DLD1 (cell line): Measurements from ENCODE around the gene SCLY.

Experiments
- in situ Hi-C: cut with HindIII; loops from 2 replicates; pipeline ENCODE4 v1.10.0; 2017; ENCODE audit warnings: low sequenced_read_pairs

The SCLY gene

GRCh38 chr2:238136820-238137537 lies 76.2 kb downstream of the SCLY start:
- in situ Hi-C loops = no loop called here

GRCh38 chr2:238137885-238138284 lies 77.1 kb downstream of the SCLY start:
- in situ Hi-C loops = no loop called here

DNA sequence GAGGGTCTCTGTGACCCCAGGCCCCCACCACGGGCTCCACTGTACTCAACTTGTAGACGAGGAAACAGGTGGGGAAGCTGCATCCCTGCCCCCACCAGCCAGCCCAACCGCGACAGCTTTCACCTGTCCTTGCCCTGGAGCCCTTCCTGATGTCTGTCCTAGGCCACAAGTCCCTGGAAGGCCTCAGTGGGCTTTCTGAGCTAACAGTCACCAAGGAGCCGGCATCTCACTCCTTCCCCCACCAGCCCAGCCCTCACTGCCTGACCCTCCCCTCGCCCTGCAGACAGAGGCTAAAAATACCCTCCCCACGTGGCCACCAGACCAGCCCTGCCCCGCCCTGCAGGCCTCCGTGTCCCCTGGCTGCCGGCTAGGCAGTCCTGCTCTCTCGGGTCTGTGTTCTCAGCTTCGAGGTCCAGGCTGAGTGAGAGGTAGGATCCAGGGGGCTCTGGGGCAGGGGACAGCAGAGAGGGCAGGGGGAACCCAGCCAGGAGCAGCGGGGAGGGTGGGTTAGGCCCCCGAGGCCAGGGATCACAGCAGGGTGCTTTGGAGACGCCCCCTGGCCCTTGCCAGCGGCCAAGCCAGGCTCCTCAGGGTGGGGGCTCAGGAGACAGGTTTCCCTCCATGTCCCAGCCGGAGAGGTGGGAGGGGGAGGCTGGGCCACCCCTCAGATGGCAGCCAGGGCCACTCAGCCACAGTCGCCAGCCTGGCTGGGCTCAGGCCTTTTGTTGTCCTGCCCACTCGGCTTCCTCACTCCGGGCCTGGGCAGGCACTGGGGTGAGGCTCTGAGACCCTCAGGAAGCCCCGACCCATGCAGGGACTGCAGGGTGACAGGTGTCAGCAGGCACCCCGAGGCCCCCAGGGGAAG lies 77.8 kb downstream of the SCLY start, which contains the start of gene KLHL30:
Gene KLHL30 (plus strand): TSS at position 338 of the 865 bp plus-strand sequence. CDS start 2,087 bp downstream, outside the sequence.
- in situ Hi-C loops = no loop called here

DNA sequence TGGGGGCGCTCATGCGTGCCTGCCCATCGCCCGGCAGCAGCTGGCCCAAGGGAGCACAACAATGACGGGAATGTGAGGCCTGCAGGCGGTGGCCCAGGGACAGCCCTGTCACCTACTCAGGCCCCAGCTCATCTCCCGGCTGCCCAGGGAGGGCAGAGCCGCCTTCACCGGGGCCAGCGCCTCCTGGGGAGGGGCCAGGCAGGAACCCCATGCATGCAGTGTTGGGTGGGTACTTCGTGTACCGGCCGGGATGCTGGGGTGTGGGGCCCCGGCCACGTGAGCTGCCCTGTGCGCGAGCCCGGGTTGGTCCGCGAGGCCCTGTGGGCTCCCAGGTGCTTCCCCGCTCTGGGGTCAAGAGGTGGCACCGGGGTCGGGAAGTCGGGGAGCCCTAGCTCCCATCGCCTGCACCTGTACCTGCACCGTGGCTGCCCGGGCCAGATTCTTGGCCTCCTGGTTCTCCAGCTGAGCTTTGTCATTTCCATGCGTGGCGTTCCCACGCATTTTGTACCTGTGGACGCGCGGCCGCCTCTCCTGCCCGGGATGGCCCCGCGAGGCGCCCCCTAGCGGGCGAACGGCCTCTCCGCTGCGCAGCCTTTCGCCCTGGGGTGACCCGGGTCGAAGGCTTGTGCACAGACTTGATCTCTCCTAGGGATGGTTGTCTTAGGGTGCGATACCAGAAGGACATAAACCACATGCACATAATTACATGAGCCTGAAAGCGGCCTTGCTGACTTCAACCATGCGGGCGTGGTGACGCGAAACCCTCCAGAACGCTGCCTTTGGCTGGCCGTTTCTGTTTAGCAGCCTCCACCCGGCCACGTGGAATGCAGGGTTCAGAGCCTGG lies 78.6 kb downstream of the SCLY start:
- in situ Hi-C loops = no loop called here

- in situ Hi-C loops = no loop called here
Observed at GRCh38 chr2:238140040-238140439, 79.2 kb downstream of the SCLY start.

- in situ Hi-C loops = no loop called here
Observed at GRCh38 chr2:238140721-238141540, 80.1 kb downstream of the SCLY start.

DNA sequence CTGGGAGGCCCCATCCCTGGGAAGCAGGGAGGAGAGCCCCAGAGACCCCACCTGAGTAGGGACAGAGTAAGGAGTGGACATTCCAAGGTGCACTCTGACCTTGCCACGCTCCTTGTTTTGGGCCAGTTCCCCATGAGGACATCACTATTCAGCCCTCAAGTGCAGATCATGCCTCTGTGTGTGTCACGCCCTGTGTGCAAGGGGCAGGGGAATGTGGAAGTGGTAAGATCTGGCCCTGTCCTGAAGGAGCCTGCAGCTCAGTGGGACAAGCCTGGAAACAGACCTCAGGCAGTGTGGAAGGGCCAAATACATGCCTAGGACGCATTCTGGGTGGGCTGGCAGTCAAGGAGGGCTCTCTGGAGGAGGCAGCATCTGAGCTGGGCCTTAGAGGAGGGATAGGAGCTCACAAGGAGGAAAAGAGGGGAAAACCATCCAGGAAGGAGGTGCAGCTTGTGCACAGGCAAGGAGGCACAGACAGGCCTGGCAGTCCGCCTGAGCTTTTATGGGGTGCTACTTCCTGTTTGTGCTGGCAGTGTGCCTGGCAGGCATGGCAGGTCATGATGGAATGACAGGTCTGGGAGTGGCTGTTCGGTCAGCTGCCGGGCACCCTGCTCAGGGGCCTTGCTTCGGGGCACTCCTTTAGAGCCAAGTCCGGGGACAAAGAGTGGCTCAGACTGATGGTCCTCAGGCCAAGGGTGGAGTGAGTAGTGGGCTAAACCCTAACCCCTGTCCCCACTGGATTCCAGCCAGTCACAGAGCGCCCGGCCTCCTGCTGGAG lies 80.9 kb downstream of the SCLY start:
- in situ Hi-C loops = no loop called here

DNA sequence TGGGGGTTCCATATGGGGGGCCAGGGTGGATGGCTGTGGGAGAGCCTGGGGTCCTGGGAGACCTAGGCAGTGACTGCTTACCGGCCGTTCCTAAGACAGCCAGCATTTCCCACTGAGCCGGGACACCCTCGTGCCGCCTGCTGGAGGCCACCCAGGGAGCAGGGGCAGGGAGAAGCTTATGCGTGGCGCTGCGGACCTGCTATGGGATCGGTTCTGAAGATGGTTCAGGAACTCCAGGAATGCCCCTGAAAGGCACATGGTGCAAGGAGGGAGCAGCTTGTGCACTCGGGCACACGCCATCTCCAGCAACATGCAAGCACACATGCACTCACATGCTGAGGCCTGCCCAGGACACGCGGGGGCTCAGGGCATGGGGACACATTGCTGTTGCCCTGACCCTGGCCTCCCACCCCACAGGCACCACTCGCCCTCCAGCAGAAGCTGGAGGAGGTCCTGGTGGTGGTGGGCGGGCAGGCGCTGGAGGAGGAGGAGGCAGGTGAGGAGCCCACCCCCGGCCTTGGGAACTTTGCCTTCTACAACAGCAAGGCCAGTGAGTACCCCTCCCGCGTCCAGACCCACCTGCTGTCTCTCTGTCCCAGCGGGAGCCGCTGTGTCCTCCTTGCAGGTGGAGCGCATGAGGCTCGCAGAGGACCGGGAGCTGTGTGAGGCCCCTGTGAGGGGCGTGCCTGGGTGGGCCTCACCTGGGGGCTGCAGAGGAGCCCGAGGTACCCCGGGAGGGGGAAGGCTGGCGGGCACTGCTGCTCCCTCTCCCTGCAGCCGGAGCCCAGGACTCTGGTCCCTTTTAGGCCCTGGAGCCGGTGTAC lies 81.8 kb downstream of the SCLY start:
- in situ Hi-C loops = no loop called here

GRCh38 chr2:238143239-238143951 lies 82.6 kb downstream of the SCLY start:
- in situ Hi-C loops = no loop called here

DNA sequence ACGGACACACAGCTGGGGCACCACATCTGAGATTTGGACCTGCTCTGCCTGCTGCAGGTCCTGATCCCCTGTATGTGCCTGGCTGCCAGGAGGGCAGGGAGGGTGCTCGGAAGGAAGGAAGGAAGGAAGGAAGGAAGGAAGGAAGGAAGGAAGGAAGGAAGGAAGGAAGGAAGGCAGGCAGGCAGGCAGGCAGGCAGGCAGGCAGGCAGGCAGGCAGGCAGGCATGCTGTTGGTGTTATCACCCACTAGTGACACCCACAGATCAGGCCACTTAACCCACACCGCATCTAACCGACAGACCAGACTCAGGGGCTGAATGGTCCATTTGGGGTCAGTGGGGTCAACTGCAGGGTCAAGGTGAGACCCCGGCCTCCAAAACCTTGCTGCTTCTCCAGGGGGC lies 83.5 kb downstream of the SCLY start:
- in situ Hi-C loops = no loop called here

DNA sequence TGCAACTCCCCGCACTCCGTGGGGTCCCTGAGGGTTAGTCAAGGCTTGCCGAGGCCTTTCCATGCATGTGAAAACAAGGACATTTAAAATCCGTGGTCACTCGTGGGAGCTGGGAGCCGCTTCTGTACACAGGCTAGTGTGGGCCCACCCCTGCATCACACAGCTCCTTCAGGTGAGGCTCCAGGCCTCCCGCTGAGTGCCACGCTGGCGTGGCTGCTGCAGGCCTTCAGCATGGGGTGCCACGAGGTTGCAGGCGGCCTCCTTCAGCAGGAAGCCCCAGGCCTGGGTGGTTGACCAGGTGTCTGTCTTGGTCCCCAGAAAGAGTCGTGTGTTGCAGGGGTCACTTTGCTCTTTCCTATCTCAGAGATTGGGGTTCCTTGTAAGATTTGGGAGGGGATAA lies 84.2 kb downstream of the SCLY start:
- in situ Hi-C loops = no loop called here

DNA sequence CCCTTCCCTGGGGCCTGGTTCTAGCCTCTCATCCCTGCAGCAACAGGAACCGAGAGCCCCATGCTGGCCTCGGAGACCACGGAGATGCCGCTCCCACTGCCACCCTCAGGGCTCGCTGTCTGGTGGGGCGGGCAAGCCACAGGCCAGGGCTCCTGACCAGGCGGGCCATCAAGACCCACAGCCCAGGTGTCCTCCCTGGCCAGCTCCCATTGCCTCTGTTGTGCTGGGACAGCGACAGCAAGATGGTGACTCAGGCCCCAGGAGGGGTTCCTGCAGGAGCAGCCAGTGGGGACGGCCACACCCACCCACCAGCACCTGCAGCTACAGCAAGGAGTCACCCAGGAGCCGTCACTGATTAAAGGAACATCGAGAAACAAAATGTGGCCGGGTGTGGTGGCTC lies 85.0 kb downstream of the SCLY start:
- in situ Hi-C loops = no loop called here

DNA sequence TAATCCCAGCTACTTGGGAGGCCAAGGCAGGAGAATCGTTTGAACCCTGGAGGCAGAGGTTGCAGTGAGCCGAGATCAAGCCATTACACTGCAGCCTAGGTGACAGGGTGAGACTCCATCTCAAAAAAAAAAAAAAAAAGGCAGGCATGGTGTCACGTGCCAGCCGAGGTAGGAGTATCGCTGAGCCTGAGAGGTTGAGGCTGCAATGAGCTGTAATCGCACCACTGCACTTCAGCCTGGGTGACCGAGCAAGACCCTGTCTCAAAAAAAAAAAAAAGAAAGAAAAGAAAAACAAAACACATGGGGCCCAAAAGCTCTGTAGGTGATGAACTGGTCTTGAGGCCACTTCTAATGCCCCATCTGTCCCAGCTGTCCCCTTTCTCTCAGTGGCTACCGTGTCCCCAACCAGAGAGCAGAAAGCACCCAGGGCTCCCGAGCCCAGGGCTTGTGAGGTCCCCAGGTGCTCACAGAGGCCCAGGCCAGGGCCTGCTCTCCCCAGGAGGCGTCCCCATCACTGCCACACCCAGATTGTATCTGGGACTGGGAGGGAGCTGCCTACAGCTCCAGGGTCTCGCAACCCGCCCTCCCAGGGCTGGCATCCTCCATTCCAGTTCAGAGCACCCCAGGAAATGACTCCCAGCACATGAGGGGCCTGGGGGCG lies 86.2 kb downstream of the SCLY start:
- in situ Hi-C loops = no loop called here

GRCh38 chr2:238148981-238149380 lies 88.2 kb downstream of the SCLY start:
- in situ Hi-C loops = no loop called here
